Measurements from ENCODE around the gene PRKCE.

Gene PRKCE

GRCh38 chr2:46114996-46115395 lies 463.5 kb downstream of the PRKCE start:
- no peak for DNase-seq (ENCODE audit: low read depth, low spot score)

- DNase-seq (ENCODE audit: low read depth, low spot score): no peak
Observed at GRCh38 chr2:46116150-46116549, 464.7 kb downstream of the PRKCE start.

GRCh38 chr2:46116553-46116991 lies 465.1 kb downstream of the PRKCE start:
- DNase-seq (ENCODE audit: low read depth, low spot score): peak; percentile 79

- DNase-seq (ENCODE audit: low read depth, low spot score): peak; percentile 64
Observed at GRCh38 chr2:46117379-46117778, 465.9 kb downstream of the PRKCE start.

GRCh38 chr2:46117994-46118393 lies 466.5 kb downstream of the PRKCE start:
- no peak for DNase-seq (ENCODE audit: low read depth, low spot score)

- DNase-seq (ENCODE audit: low read depth, low spot score): no peak
Observed at GRCh38 chr2:46118656-46119371, 467.3 kb downstream of the PRKCE start.

GRCh38 chr2:46119453-46119852 lies 468.0 kb downstream of the PRKCE start:
- DNase-seq (ENCODE audit: low read depth, low spot score): no peak

- DNase-seq (ENCODE audit: low read depth, low spot score): no peak
Observed at GRCh38 chr2:46120792-46121555, 469.5 kb downstream of the PRKCE start.

- no peak for DNase-seq (ENCODE audit: low read depth, low spot score)
Observed at GRCh38 chr2:46122318-46122976, 471.0 kb downstream of the PRKCE start.

GRCh38 chr2:46123013-46123412 lies 471.5 kb downstream of the PRKCE start:
- no peak for DNase-seq (ENCODE audit: low read depth, low spot score)

- DNase-seq (ENCODE audit: low read depth, low spot score): no peak
Observed at GRCh38 chr2:46125798-46126197, 474.3 kb downstream of the PRKCE start.

- no peak for DNase-seq (ENCODE audit: low read depth, low spot score)
Observed at GRCh38 chr2:46126571-46126970, 475.1 kb downstream of the PRKCE start.

- DNase-seq (ENCODE audit: low read depth, low spot score): no peak
Observed at GRCh38 chr2:46127176-46127575, 475.7 kb downstream of the PRKCE start.

- peak; percentile 57 for DNase-seq (ENCODE audit: low read depth, low spot score)
Observed at GRCh38 chr2:46130511-46130910, 479.0 kb downstream of the PRKCE start.

- DNase-seq (ENCODE audit: low read depth, low spot score): no peak
Observed at GRCh38 chr2:46132996-46133395, 481.5 kb downstream of the PRKCE start.

GRCh38 chr2:46134531-46135227 lies 483.2 kb downstream of the PRKCE start:
- peak; percentile 39 for DNase-seq (ENCODE audit: low read depth, low spot score)

- DNase-seq (ENCODE audit: low read depth, low spot score): peak; percentile 20
Observed at GRCh38 chr2:46135228-46135855, 483.9 kb downstream of the PRKCE start.

- peak; percentile 93 for DNase-seq (ENCODE audit: low read depth, low spot score)
Observed at GRCh38 chr2:46135958-46136357, 484.5 kb downstream of the PRKCE start.

- DNase-seq (ENCODE audit: low read depth, low spot score): no peak
Observed at GRCh38 chr2:46136481-46136880, 485.0 kb downstream of the PRKCE start.

GRCh38 chr2:46136953-46137352 lies 485.5 kb downstream of the PRKCE start:
- no peak for DNase-seq (ENCODE audit: low read depth, low spot score)
